ENCODE data around the gene ZNF423.

DNA sequence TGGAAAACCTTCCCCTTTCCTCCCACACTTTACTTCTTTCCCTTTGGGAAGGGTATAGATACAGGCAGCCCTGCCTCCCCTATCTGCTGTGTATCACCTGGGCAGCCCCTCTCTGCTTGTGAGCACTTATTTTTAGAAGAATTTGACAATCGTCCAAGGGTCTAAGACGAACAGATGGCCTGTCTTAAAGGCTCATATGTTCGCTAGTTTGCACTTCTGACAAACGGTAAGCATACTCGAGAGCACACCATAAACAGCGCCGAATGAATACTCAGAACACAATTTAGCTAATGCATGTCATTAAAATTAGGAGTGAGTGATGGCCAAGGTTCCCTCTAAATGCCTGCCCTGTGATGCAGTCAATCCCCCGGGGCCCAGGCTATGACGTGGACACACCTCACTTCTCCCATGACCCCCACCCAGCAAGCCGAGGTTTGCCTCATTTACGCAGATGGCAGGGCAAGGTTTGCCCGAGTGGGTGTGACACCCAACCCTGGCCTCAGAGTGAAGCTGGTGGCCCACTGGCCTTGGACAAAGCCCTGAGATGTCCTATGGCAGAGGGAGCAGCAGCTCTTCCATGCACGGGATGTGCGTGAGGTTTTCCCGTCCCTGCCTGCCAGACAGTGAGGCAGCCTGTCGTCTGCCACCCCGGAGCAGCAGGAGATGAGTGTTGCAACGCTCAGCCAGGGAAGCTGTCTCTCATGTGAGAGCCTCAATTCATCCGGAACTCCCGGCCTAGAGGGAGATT lies 357.1 kb downstream of the ZNF423 start:
- TF ChIP-seq POLR2AphosphoS5 (IDR thresholded peaks at IDR 0.05; ENCODE audit: low read depth, low read length) (no peak), FOXP2 (optimal IDR thresholded peaks at IDR 0.05; ENCODE audit: borderline replicate concordance, extremely low read depth, extremely low read length, insufficient read depth) (no peak), TAF1 (IDR thresholded peaks at IDR 0.05; ENCODE audit: borderline replicate concordance, insufficient read depth, low read length) (no peak), SIN3A (IDR thresholded peaks at IDR 0.05; ENCODE audit: borderline replicate concordance, insufficient read depth, low read length) (no peak)
- TF ChIP-seq, protein P1, sequence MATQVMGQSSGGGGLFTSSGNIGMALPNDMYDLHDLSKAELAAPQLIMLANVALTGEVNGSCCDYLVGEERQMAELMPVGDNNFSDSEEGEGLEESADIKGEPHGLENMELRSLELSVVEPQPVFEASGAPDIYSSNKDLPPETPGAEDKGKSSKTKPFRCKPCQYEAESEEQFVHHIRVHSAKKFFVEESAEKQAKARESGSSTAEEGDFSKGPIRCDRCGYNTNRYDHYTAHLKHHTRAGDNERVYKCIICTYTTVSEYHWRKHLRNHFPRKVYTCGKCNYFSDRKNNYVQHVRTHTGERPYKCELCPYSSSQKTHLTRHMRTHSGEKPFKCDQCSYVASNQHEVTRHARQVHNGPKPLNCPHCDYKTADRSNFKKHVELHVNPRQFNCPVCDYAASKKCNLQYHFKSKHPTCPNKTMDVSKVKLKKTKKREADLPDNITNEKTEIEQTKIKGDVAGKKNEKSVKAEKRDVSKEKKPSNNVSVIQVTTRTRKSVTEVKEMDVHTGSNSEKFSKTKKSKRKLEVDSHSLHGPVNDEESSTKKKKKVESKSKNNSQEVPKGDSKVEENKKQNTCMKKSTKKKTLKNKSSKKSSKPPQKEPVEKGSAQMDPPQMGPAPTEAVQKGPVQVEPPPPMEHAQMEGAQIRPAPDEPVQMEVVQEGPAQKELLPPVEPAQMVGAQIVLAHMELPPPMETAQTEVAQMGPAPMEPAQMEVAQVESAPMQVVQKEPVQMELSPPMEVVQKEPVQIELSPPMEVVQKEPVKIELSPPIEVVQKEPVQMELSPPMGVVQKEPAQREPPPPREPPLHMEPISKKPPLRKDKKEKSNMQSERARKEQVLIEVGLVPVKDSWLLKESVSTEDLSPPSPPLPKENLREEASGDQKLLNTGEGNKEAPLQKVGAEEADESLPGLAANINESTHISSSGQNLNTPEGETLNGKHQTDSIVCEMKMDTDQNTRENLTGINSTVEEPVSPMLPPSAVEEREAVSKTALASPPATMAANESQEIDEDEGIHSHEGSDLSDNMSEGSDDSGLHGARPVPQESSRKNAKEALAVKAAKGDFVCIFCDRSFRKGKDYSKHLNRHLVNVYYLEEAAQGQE (IDR thresholded peaks at IDR 0.05; ENCODE audit: insufficient read depth in 1 of 2, low read depth in 2 of 2, low read length in 2 of 2) = no peak

Data from PFSK-1 (cell line).